Superior temporal gyrus (tissue), 1 donor: ENCODE measurements around the gene P2RY14.
A peak's percentile ranks its signal among the peaks of the same experiment; 100 is the strongest.

Experiments
- DNase-seq: peaks from one replicate; pipeline ENCODE4 v3.0.0-alpha.2; 2016; ENCODE audit errors: extremely low spot score

P2RY14 gene

GRCh38 chr3:151278230-151278629 lies at the start of gene P2RY14:
Gene P2RY14 (minus strand): TSS chr3:151278542. CDS start chr3:151214316, 64,226 bp downstream.
- no peak for DNase-seq

GRCh38 chr3:151327571-151328198 lies 49.3 kb upstream of the P2RY14 start:
- peak; percentile 61 for DNase-seq

GRCh38 chr3:151322511-151322910 lies 44.2 kb upstream of the P2RY14 start:
- DNase-seq = no peak

GRCh38 chr3:151321526-151321925 lies 43.2 kb upstream of the P2RY14 start:
- no peak for DNase-seq

- no peak for DNase-seq
Measured at GRCh38 chr3:151320131-151320530, 41.8 kb upstream of the P2RY14 start.

- DNase-seq = no peak
Measured at GRCh38 chr3:151319628-151320027, 41.3 kb upstream of the P2RY14 start.

- no peak for DNase-seq
Measured at GRCh38 chr3:151318991-151319390, 40.6 kb upstream of the P2RY14 start.

- DNase-seq = no peak
Measured at GRCh38 chr3:151318313-151318712, 40.0 kb upstream of the P2RY14 start.

- DNase-seq = no peak
Measured at GRCh38 chr3:151316267-151316991, 38.1 kb upstream of the P2RY14 start, which contains the start of gene GPR87. Gene GPR87 (minus strand): TSS chr3:151316820. CDS start chr3:151300100, 16,720 bp downstream.

- DNase-seq = no peak
Measured at GRCh38 chr3:151315846-151316245, 37.5 kb upstream of the P2RY14 start.

GRCh38 chr3:151315136-151315535 lies 36.8 kb upstream of the P2RY14 start:
- no peak for DNase-seq

- DNase-seq = no peak
Measured at GRCh38 chr3:151314593-151314992, 36.3 kb upstream of the P2RY14 start.

- DNase-seq = no peak
Measured at GRCh38 chr3:151314137-151314536, 35.8 kb upstream of the P2RY14 start.

GRCh38 chr3:151312972-151313371 lies 34.6 kb upstream of the P2RY14 start:
- no peak for DNase-seq

GRCh38 chr3:151309566-151309965 lies 31.2 kb upstream of the P2RY14 start:
- no peak for DNase-seq

GRCh38 chr3:151307583-151308488 lies 29.5 kb upstream of the P2RY14 start:
- DNase-seq = no peak

- no peak for DNase-seq
Measured at GRCh38 chr3:151307131-151307530, 28.8 kb upstream of the P2RY14 start.

- DNase-seq = no peak
Measured at GRCh38 chr3:151306168-151306810, 27.9 kb upstream of the P2RY14 start.

- no peak for DNase-seq
Measured at GRCh38 chr3:151305775-151306151, 27.4 kb upstream of the P2RY14 start.

- DNase-seq = no peak
Measured at GRCh38 chr3:151305060-151305774, 26.9 kb upstream of the P2RY14 start.

- DNase-seq = no peak
Measured at GRCh38 chr3:151303751-151304150, 25.4 kb upstream of the P2RY14 start.
